Heart left ventricle (tissue), 16 donors: ENCODE results near the gene DTX1. TPM values are rescaled to one million over a fixed set of nuclear protein-coding genes. Genes with fewer than 3 reads are reported as not detected.

Experiments used
- ATAC-seq, 4 donors: fragments of 200-7000 bp; cut with Tn5 transposase; one replicate each; pipeline ENCODE4 v1.9.1; 2020 to 2022; ENCODE audit warnings: moderate library complexity in 4 of 4, mild to moderate bottlenecking in 3 of 4, moderate number of reproducible peaks in 1 of 4
- DNase-seq, 5 donors: peaks; one replicate each; pipeline ENCODE4 v3.0.0-alpha.2; 2020
- H3K27ac ChIP-seq, 12 donors: fragments of 200-600 bp; sonication (generic) in 4 of 12; one replicate each; pipeline versions ENCODE4 v1.5.0 to v1.8.0; 2016 to 2022; ENCODE audit warnings: mild to moderate bottlenecking in 2 of 12
- H3K27me3 ChIP-seq, 9 donors: fragments of 200-600 bp; sonication (generic) in 2 of 9; one replicate each; pipeline versions ENCODE4 v1.5.1 to v1.8.0; 2016 to 2022; ENCODE audit warnings: mild to moderate bottlenecking in 3 of 9
- H3K36me3 ChIP-seq, 9 donors: fragments of 200-600 bp; sonication (generic) in 2 of 9; one replicate each; pipeline versions ENCODE4 v1.5.0 to v1.8.0; 2018 to 2022; ENCODE audit warnings: mild to moderate bottlenecking in 2 of 9
- H3K4me1 ChIP-seq, 12 donors: fragments of 200-600 bp; sonication (generic) in 4 of 12; one replicate each; pipeline versions ENCODE4 v1.5.0 to v1.8.0; 2016 to 2022; ENCODE audit warnings: mild to moderate bottlenecking in 3 of 12
- H3K4me3 ChIP-seq, 12 donors: fragments of 200-600 bp; sonication (generic) in 4 of 12; one replicate each; pipeline versions ENCODE4 v1.5.0 to v1.8.0; 2017 to 2022; ENCODE audit warnings: mild to moderate bottlenecking in 9 of 12, moderate library complexity in 4 of 12
- H3K9me3 ChIP-seq, 12 donors: fragments of 200-600 bp; sonication (generic) in 4 of 12; one replicate each; pipeline versions ENCODE4 v1.5.0 to v1.8.0; 2016 to 2022; ENCODE audit warnings: mild to moderate bottlenecking in 1 of 12
- POLR2A ChIP-seq, 2 donors: fragments of 450-650 bp; IDR thresholded peaks; one replicate each; pipeline ENCODE4 v1.6.1; 2017; ENCODE audit warnings: antibody characterized with exemption in 2 of 2, mild to moderate bottlenecking in 2 of 2, moderate library complexity in 2 of 2
- WGBS, 4 donors: extraction: QIAGEN DNeasy Blood & Tissue Kit in 2 of 4; methylation state at CpG; one replicate each; pipeline versions ENCODE4 v1.1.5 to v1.1.7; 2013 to 2018; 5-methylcytosine and 5-hydroxymethylcytosine counted together
- intact Hi-C, 10 donors: fragments of 100-400 bp; cut with DNase I; formaldehyde crosslinking; loops; one replicate each; pipeline versions ENCODE4 v1.11.1 to v1.14.2; 2022
- polyA plus RNA-seq, 2 donors: library from polyadenylated mRNA; stranded (reverse); fragments of 200-250 nt; gene quantifications; one replicate each; pipeline ENCODE4 v1.2.3, GENCODE V29; 2013
- total RNA-seq, 9 donors: library from RNA; depleted of rRNA in 2 of 9; stranded (reverse); fragments of >200 nt in 2 of 9; fragmentation: NEBNext Ultra II Directional in 3 of 9; extraction: Animal tissue kit (Norgen Biotek cat#: 25700) in 3 of 9; gene quantifications; one replicate each; pipeline versions ENCODE4 v1.1.0 to v1.2.4, GENCODE V29; 2016 to 2023
- TF ChIP-seq, protein P1 (sequence below), 12 donors: fragments of 200-600 bp; sonication (generic) in 4 of 12; IDR thresholded peaks; one replicate each; pipeline versions ENCODE4 v1.5.0 to v1.8.0; 2018 to 2022; ENCODE audit warnings: antibody characterized with exemption in 12 of 12, mild to moderate bottlenecking in 5 of 12
- donor health status: ischemic (EF 13 %, LVEDD 7.1; RV severe dilation, severe dysfunction).
- donor health status: healthy with polysubstance abuse.
- donor health status: DM: no; HTN: yes; CAD: no.
- donor health status: DM: no; HTN: no; CAD: no.
- donor health status: ischemic (EF 25% LVEDD 6.9; RV normal size, moderate dysfunction).
- donor health status: ischemic (EF 25% LVEDD 5.7; RV mildly dilated, moderate dysfunction).
- donor health status: healthy.
- donor health status: DM: yes; HTN: yes; CAD: no.
- donor health status: ischemic (EF 35%, LVEDD 5.7; RV mildly dilated, moderate dysfunction).
- donor health status: nonischemic (EF 11% LVEDD 7.7; RV severe dilation, severe dysfunction).
- donor health status: DM: yes; HTN: yes; CAD: no.
- donor health status: PGD.
- donor health status: ischemic (EF 29% LVEDD 5.4; RV normal size, mild dysfunction).
- donor health status: nonischemic (EF 23%, LVEDD 6.1; RV moderate dilation, normal function).

Gene DTX1
- total and polyA plus RNA-seq, 11 donors: 0.50 to 3.2 (median 1.8) TPM

DNA sequence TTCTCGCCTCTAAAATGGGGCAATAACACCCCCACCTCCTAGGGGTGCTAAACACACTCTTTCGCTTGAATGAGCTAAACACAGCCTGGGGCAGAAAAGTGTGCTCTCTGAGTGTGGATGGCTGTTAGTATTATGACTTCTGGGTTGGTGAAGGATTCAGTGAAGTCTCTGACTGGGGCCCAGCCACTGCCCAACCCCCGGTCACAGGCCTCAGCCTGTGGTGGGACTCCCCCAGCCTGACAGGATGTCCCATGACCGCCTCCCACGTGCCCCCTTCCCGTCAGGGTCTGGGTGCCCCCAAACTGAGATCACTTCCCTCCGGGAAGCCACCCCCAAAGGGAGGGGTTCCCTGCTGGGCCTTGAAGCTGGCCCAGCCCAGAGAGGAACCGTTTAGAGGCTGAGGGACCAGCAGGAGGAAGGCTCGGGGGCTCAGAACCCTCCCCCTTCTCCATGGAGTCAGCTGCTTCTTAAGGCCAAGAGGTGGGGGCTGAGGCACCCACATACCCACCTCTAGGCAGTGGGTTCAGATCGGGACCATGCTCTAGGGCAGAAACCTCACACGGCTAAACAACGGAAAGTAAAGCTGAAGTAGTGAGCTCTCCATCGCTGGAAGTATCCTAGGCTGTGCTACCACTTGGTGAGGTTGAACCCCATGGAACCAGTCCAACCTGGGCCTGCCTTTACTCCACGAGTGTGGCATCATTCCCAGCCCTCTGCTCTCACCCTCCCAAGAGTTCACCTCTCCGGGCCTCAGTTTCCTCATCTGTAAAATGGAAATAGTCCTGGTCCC, 13.8 kb downstream of the DTX1 start:
- H3K27ac ChIP-seq: peak overlapping the region in 9 of 12 donors; percentile 9 to 70 (median 56)
- ATAC-seq: peak; percentile 35 to 93 (median 60)
- peaks cover 0 to 26% (median 12%) of the 10 kb centered on the region in 12 donors for H3K4me1 ChIP-seq
- no peaks in the 10 kb centered on the region for H3K9me3 ChIP-seq
- intact Hi-C loops: no loop called here
- WGBS, 4 donors: 54 to 67% (median 58%) methylated on average over 10 to 15 of the region's 15 CpGs
- peak in 4 of 5 donors; percentile 52 to 74 (median 67) for DNase-seq
- no peaks in the 10 kb centered on the region for H3K36me3 ChIP-seq
- H3K27me3 ChIP-seq: peaks cover 0 to under 1% (median 0%) of the 10 kb centered on the region in 9 donors
- TF ChIP-seq, protein P1, sequence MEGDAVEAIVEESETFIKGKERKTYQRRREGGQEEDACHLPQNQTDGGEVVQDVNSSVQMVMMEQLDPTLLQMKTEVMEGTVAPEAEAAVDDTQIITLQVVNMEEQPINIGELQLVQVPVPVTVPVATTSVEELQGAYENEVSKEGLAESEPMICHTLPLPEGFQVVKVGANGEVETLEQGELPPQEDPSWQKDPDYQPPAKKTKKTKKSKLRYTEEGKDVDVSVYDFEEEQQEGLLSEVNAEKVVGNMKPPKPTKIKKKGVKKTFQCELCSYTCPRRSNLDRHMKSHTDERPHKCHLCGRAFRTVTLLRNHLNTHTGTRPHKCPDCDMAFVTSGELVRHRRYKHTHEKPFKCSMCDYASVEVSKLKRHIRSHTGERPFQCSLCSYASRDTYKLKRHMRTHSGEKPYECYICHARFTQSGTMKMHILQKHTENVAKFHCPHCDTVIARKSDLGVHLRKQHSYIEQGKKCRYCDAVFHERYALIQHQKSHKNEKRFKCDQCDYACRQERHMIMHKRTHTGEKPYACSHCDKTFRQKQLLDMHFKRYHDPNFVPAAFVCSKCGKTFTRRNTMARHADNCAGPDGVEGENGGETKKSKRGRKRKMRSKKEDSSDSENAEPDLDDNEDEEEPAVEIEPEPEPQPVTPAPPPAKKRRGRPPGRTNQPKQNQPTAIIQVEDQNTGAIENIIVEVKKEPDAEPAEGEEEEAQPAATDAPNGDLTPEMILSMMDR (IDR thresholded peaks at IDR 0.05): no peak
- TF ChIP-seq POLR2A (IDR thresholded peaks at IDR 0.05): no peak
- H3K4me3 ChIP-seq: no peak overlapping the region

DNA sequence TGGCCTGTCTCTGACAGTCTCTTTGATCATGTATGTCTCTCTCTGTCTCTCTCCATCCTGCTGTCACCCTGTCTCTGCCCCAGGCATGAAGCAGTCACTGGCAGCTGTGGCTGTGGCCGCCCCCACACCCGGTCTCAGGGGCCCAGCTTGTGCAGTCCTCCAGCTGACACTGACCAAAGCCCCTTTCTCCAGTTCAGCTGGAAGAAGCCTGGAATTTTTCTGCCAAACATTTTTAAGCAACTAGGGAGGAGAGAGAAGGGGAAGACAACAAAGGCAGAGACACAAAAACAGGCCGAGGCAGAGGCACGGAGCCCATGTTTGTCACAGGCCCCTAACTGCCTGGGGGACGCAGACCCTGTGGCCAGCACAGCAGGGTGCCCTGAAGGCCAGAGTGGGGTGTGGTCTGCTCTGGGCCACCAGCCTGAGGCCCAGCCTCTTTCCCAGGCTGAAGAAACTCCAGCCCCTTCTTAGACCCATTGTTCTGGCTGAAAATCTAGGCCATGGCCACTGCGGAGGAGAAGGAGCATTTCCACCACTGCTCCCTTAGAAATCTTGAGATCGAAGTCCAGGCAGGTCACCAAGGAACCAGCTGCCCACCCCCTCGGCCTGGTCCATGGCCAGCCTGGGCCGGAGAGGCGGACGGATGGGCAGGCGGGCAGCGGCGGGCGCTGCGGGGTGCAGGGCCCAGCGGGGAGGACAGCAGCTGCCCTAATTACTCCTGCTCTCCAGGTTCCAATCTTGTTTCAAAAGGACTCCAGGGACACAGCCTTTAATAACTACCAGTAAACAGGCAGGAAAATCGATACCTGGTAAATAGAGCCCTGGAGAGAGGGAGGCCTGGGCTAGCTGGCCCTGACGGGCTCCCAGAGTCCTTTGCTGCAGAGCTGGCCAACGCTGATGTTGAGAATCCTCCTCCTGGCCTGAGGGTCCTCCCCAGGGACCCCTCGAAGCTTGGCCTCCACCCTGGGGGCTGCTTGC, 14.9 kb downstream of the DTX1 start:
- H3K9me3 ChIP-seq: no peaks in the 10 kb centered on the region
- H3K27me3 ChIP-seq: no peaks in the 10 kb centered on the region
- peaks cover 0 to 26% (median 12%) of the 10 kb centered on the region in 12 donors for H3K4me1 ChIP-seq
- no peak overlapping the region for H3K4me3 ChIP-seq
- TF ChIP-seq, protein P1 (IDR thresholded peaks at IDR 0.05): no peak
- TF ChIP-seq POLR2A (IDR thresholded peaks at IDR 0.05): no peak
- DNase-seq (peak in 1 of 5 donors; percentile 54), ATAC-seq (peak; percentile 11 to 48 (median 40))
- 68 to 69% (median 69%) methylated on average over 16 to 21 of the region's 21 CpGs for WGBS, 4 donors
- peak overlapping the region in 10 of 12 donors; percentile 41 to 77 (median 61) for H3K27ac ChIP-seq
- no peaks in the 10 kb centered on the region for H3K36me3 ChIP-seq
- intact Hi-C loops: no loop called here

DNA sequence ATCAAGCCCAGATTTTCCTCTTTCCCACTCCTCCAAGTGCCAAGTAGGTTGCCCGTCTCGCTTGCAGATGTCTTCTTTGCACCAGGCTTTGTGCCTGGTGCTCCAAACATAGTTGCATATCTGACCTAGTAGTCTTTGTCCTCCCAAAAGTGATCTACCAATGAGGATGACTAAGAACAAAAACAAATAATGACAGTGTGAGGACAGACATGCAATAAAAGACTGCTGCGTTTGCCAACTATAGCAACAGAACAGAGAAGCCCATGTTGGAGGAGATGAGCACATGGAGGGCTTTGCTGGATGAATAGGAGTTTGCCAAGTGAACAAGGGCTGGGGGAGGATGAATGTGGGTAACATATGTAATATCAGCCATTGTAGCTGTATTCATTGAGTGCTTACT, 15.6 kb downstream of the DTX1 start:
- H3K4me1 ChIP-seq: peaks cover 0 to 26% (median 12%) of the 10 kb centered on the region in 12 donors
- intact Hi-C loops: no loop called here
- no peak overlapping the region for H3K4me3 ChIP-seq
- no peaks in the 10 kb centered on the region for H3K9me3 ChIP-seq
- no peaks in the 10 kb centered on the region for H3K36me3 ChIP-seq
- TF ChIP-seq, protein P1 (IDR thresholded peaks at IDR 0.05): no peak
- TF ChIP-seq POLR2A (IDR thresholded peaks at IDR 0.05): no peak
- no peak for ATAC-seq
- WGBS, 4 donors: 82 to 90% (median 84%) methylated on average over 3 of the region's 3 CpGs
- DNase-seq: no peak
- peak overlapping the region in 8 of 12 donors; percentile 53 to 77 (median 67) for H3K27ac ChIP-seq
- peaks cover 0 to 6% (median 0%) of the 10 kb centered on the region in 9 donors for H3K27me3 ChIP-seq
